NCI-H226 (cell line): Measurements from ENCODE around the gene COL15A1.

Experiments used
- DNase-seq: peaks from one replicate; pipeline ENCODE4 v3.0.0-alpha.2; 2015

Gene COL15A1

DNA sequence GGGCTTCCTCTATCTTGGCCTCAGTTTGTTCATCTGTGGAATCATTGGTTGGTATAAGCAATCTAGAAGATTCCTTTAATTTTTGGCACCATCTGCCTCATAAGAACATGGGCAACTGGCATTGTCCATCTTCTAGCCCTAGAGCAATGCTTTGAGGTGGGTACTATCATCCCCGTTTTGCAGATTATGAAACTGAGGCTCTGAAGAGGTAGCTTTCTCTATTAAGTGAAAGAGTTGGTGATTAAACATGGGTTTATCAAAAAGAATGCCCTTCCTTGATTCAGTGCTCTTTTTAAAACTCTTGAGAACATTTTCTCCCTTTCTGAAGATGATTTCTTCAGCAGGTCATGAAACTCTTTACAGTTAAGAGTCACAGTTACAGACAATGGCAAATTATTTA lies 118.8 kb downstream of the COL15A1 start:
- DNase-seq, result no peak

GRCh38 chr9:99063522-99063921 lies 119.8 kb downstream of the COL15A1 start:
- no peak for DNase-seq

GRCh38 chr9:99066571-99066970 lies 122.9 kb downstream of the COL15A1 start:
- DNase-seq, result no peak

- no peak for DNase-seq
Observed at GRCh38 chr9:99069075-99069474, 125.4 kb downstream of the COL15A1 start.

- DNase-seq, result no peak
Observed at GRCh38 chr9:99069546-99069945, 125.8 kb downstream of the COL15A1 start.

GRCh38 chr9:99070681-99071080 lies 127.0 kb downstream of the COL15A1 start:
- no peak for DNase-seq

DNA sequence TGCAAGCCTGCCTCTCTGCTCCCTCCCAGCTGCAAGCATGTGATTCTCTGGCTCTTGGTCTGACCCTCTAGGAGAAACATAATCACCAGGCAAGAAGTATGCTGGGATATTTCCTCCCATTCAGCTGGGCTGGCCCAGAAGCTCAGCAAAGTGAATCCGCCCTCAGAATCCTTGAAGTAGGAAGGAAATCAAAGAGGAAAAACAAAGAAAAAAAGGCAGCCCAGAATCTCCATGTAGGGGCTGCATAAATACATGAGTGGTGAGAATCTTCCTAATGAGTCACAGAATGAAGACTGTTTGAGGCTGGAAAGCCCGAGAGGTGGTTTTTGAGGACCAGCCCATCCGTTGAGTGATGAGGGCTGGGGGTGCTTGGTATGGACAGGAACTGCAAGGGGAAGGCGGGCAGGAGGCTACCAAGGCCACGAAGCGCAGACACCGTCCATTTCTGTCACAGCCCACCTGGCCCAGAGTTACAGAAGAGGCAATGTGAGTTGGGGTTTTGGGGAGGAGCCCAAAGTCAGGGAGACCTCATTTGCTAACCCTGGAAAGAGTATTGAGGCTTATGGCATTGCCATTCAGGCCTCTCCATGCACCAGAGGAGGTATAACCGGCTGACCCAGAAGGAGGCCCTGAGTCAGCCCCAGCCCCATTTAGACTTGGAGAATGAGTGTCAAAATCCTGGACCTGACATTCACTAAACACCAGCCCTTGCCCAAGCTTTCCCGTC lies 127.8 kb downstream of the COL15A1 start:
- DNase-seq, result no peak

GRCh38 chr9:99072040-99072394 lies 128.3 kb downstream of the COL15A1 start:
- no peak for DNase-seq

DNA sequence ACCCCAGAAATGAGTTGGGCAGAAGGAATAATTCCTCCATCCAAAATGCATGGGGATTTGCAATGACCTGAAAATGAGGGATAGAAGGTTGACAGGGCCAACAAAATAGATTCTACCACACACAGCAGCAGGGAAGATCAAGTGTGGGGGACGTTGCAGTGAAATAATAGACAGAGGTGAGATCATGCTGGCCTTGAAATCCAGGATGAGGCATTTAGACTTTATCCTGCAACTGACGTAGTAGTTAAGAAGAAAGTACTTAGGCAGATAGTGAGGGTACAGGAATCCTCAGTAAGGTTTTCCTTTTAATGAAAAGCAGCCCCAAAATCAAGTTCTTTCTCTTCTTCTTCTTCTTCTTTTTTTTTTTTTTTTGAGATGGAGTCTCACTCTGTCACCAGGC lies 129.6 kb downstream of the COL15A1 start:
- DNase-seq, result no peak

DNA sequence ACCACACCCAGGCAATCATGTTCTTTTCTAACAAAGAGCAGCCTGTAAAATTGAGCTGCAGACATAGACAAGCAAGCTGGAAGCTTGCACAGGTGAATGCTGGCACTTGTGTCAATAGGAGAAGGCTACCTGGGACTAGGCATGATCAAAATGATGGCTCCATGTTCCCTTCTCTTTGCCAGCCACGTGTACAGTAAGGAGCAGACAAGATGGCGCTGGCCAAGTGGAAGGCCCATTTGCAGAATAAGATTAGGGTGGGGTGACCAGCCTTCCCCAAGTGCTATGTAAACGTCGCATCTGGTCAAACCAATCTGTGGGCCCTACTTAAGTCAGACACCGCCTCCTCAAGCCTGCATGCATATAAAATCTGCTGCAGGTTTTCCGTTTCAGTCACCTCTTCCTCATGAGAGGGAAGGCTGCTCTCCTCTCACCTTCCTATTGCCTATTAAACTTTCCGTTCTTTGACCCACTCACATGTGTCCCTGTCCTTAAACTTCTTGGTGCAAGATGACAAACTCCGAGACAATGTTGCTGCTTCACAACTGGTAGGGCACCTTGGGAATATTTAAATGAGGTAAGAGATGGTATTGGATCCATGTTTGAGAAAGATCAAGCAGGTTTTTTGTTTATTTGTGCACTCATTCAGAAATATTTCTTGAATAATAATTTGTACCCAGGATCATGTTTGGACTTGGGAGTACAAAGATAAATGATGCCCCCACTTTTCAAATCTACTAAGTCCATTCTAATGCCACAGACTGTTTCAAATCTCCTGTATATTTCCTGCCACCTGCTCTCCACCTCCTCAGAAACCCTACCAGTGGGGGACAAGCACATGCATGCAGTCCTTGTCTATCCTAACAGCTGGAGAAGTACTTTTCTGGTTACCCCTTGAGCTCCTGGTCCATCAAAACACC lies 130.5 kb downstream of the COL15A1 start:
- DNase-seq, result no peak

GRCh38 chr9:99074902-99075245 lies 131.2 kb downstream of the COL15A1 start:
- DNase-seq, result no peak

- DNase-seq, result peak; percentile 45
Observed at GRCh38 chr9:99075246-99075912, 131.7 kb downstream of the COL15A1 start.

DNA sequence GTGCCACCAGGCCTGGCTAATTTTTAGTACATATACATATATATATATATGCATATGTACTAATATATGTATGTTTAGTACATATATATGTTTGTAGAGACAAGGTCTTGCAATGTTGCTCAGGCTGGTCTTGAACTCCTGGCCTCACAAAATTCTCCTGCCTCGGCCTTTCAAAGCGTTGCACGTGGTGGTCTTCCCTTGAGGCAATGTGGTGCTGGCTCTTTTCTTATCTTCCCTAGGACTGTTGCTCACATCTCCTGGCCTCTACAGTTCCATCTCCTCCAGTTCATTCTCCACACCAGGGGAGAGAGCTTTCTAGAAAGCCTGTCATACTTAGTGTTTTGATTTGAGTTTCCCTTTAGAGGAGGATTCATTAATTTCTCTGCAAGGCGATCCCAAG lies 132.3 kb downstream of the COL15A1 start:
- DNase-seq, result no peak

DNA sequence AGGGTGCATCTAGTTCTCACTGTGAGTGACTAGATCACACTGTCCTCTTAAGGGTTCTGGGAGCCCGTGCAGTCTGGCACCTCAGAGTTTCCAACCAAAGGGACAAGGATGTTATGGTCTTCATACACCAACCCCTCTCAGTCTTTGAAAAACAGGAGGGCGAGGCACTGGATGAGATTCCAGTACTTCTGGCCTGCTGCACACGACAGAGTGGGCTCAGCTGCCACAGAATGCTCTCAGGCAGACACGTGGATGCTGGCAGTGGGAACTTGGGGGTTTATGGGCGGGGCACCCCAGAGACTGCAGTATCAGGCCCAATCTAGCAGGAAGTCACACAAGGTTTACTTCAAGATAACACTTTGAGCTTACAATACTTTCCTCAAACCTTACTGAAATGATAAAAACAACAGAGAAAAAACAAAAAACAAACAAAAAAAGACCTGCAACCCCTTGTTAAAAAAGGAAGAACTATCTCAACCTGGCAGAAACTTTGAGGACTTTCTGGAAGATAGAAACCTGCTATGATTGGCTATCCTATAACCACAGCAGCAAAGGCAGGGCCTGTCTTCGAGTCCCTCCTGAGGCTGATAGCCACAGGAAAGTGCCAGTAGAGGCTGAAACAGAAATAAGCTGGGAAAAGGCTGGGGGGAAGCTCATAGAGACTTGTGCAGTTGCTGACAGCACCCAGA lies 132.9 kb downstream of the COL15A1 start:
- DNase-seq, result no peak

DNA sequence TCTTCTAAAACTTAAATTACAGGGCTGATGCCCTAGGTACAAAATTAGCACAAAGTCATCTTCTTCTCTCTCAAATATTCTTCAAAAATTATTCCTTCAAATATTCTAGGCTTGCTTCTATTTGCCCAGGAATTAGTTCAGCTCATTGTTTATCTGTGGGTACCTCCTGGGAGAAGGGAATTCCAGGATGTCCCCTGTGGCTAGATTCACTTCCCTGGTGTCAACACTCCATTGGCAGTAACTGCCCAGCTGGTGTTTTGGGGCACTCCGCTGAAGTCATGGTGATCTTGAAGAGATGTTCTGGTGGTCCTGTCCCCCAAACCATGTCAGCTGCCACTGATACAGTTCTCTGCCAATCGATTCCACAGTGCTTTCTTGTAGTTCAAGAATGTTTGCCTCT lies 135.0 kb downstream of the COL15A1 start:
- DNase-seq, result no peak

GRCh38 chr9:99079542-99079941 lies 135.8 kb downstream of the COL15A1 start:
- DNase-seq, result no peak

GRCh38 chr9:99083051-99083450 lies 139.3 kb downstream of the COL15A1 start:
- no peak for DNase-seq

DNA sequence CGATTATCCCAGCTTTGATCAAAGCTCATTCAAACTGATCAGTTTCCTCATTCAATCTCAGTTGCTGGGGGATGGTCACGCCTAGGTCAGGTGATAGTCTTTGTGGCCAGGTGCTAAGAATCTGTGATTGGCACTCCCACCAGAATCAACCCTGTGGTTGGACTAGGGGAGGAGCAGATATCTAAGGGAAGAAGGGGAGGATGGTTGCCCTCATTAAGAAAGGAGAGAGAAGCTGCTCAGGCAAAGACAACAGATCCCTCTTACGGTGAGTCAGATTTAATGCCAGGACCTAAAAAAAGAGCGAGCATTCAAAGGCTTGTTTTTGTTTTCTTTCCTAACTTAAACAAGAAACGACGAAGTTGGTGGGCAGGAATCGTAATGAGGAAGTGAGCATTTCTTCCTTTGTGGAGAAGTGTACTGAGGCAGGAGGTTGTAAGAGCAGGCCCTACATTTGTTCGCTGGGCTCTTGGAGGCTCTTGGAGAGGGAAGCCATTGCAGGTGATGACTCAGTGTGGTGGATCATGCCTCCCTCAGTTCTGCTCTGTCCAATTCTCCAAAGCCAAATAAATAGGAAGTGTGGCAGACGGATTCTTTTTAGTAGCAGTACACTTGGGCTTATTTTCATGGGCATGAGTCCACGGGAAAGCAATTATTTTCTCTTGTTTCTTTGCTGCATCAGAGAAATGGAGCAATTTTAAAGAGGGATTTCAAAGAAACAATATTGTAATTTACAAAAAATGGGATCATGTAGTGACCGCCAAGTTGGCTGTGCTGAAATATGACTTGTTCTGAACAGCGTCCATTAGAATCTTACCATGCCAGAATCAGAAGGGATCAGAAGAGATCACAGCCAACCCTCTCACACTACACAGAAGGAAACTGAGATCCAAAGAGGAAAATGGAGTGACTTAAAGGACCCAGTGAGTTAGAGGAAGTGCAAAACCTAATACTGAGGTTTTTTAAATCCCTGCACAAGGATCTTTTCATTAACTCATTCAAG lies 142.5 kb downstream of the COL15A1 start:
- no peak for DNase-seq

GRCh38 chr9:99087462-99087861 lies 143.8 kb downstream of the COL15A1 start:
- DNase-seq, result no peak

GRCh38 chr9:99090336-99091130 lies 146.8 kb downstream of the COL15A1 start:
- DNase-seq, result no peak
